ENCODE data around the gene GPS1.

GPS1 gene

GRCh38 chr17:82085031-82085861 is 33.5 kb downstream of the GPS1 start:
- no peak overlapping the region for H3K4me3 ChIP-seq (ENCODE audit: low read depth, low read length)
- TF ChIP-seq CTCF (IDR thresholded peaks at IDR 0.05; ENCODE audit: low read depth, low read length, missing control alignments), result no peak
- no peak for DNase-seq (ENCODE audit: low read depth)

GRCh38 chr17:82085931-82086764 is 34.5 kb downstream of the GPS1 start:
- TF ChIP-seq CTCF (IDR thresholded peaks at IDR 0.05; ENCODE audit: low read depth, low read length, missing control alignments), result no peak
- DNase-seq (ENCODE audit: low read depth), result no peak
- no peak overlapping the region for H3K4me3 ChIP-seq (ENCODE audit: low read depth, low read length)

- H3K4me3 ChIP-seq (ENCODE audit: low read depth, low read length), result no peak overlapping the region
- no peak for DNase-seq (ENCODE audit: low read depth)
- no peak for TF ChIP-seq CTCF (IDR thresholded peaks at IDR 0.05; ENCODE audit: low read depth, low read length, missing control alignments)
These were observed 35.5 kb downstream of the GPS1 start for GRCh38 chr17:82086941-82087906.

DNA sequence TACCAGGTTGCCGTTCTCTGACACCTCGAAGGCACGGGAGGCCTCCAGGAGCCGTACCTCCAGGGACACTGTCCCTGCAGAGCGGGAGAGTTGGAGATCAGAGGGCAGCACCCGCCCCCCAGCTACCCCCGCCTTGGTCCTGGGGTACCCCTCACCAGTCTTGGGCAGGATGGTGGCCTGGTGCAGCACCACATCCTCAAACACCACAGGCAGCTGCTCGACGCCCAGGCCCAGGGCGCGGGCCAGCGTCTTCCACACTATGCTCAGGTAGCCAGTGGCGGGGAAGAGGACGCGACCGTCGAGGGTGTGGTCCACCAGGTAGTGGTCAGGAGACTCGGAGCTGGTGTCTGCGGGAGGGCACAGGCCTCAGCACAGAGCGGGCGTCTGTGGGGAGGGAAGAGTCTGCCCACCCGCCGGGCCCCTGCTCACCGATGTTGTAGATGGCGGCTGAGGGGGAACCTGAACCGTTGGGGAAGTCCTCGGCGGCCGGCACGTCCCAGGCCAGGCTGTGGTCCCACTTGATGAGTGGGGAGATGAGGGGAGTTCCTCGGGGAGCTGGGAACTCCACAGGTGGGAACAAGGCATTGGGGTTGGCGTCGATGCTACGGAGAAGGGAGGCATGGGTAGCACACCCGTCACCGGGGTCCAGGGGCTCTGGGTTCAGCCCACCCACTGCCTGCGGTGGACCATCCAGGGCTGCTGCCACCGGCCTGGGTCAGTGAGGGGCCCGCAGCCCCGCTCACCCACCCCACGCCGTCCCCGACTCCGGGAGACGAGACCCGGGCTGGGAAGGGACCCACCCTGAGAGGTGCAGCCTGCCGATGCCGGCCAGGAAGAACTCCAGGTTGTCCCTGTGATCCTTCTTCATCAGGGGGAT is 36.5 kb downstream of the GPS1 start:
- TF ChIP-seq CTCF (IDR thresholded peaks at IDR 0.05; ENCODE audit: low read depth, low read length, missing control alignments), result no peak
- DNase-seq (ENCODE audit: low read depth), result no peak
- H3K4me3 ChIP-seq (ENCODE audit: low read depth, low read length), result no peak overlapping the region

- DNase-seq (ENCODE audit: low read depth), result no peak
- TF ChIP-seq CTCF (IDR thresholded peaks at IDR 0.05; ENCODE audit: low read depth, low read length, missing control alignments), result no peak
- no peak overlapping the region for H3K4me3 ChIP-seq (ENCODE audit: low read depth, low read length)
These were observed 37.4 kb downstream of the GPS1 start for GRCh38 chr17:82088838-82089722.
